K562 (cell line): ENCODE data around the gene MPDZ. TPM values are rescaled to one million over a fixed set of nuclear protein-coding genes. Genes with fewer than 3 reads are reported as not detected.

ENCODE experiments used
- JUN ChIP-seq, 2 experiments: sonication (generic) in 1 of 2; formaldehyde crosslinking in 1 of 2; IDR thresholded peaks; 2 replicates each; pipeline versions ENCODE4 v1.6.1 to v1.8.0; 2012 to 2022; ENCODE audit warnings: borderline replicate concordance in 2 of 2, mild to moderate bottlenecking in 2 of 2, improper control_type of control experiment in 1 of 2, low read depth in 1 of 2, low read length in 1 of 2, missing genetic modification reagents in 1 of 2
- MIER1 ChIP-seq: fragments of 450-650 bp; IDR thresholded peaks from 2 replicates; pipeline ENCODE4 v1.6.1; 2016; ENCODE audit warnings: antibody characterized with exemption, mild to moderate bottlenecking, low read depth
- MTA1 ChIP-seq: fragments of 450-650 bp; IDR thresholded peaks from 2 replicates; pipeline ENCODE4 v1.6.1; 2017; ENCODE audit warnings: borderline replicate concordance
- NCOA2 ChIP-seq, 2 experiments: fragments of 450-650 bp; IDR thresholded peaks; 2 replicates each; pipeline ENCODE4 v1.6.1; 2018; ENCODE audit warnings: mild to moderate bottlenecking in 2 of 2, moderate library complexity in 1 of 2; ENCODE audit not compliant: partially characterized antibody in 2 of 2
- NFE2L1 ChIP-seq: fragments of 450-650 bp; IDR thresholded peaks from 2 replicates; pipeline ENCODE4 v1.6.1; 2016; ENCODE audit warnings: missing genetic modification characterization, low read depth, mild to moderate bottlenecking, missing compliant biosample characterization, moderate library complexity, borderline replicate concordance
- NFRKB ChIP-seq: fragments of 450-650 bp; IDR thresholded peaks from 2 replicates; pipeline ENCODE4 v1.6.1; 2016; ENCODE audit warnings: low read depth
- NR2C2 ChIP-seq, 2 experiments: fragments of 200-800 bp in 1 of 2; sonication (Bioruptor generic) in 1 of 2; sonication (generic) in 1 of 2; formaldehyde crosslinking in 1 of 2; IDR thresholded peaks; 2 replicates each; pipeline versions ENCODE4 v1.6.1 to v1.8.0; 2016 to 2022; ENCODE audit warnings: mild to moderate bottlenecking in 1 of 2, missing compliant biosample characterization in 1 of 2, missing genetic modification characterization in 1 of 2, missing genetic modification reagents in 1 of 2
- POLR2G ChIP-seq: fragments of 200-400 bp; formaldehyde crosslinking; IDR thresholded peaks from 2 replicates; pipeline ENCODE4 v1.6.1; 2017; ENCODE audit warnings: low read depth, mild to moderate bottlenecking, antibody characterized with exemption, low read length, moderate library complexity
- SIRT6 ChIP-seq: IDR thresholded peaks from one replicate; pipeline ENCODE4 v1.6.1; 2012; ENCODE audit warnings: low read depth, mild to moderate bottlenecking, control low read depth, inconsistent platforms, low read length, moderate library complexity
- SRF ChIP-seq, 2 experiments: fragments of 250-450, 450-650 bp in 1 of 2; sonication (Bioruptor Pico) in 1 of 2; sonication (generic) in 1 of 2; formaldehyde crosslinking; IDR thresholded peaks; 2 replicates each; pipeline versions ENCODE4 v1.5.0 to v1.5.1; 2020 to 2022; ENCODE audit warnings: mild to moderate bottlenecking in 1 of 2, missing genetic modification reagents in 1 of 2
- SRSF9 ChIP-seq: fragments of 200-400 bp; formaldehyde crosslinking; IDR thresholded peaks from 2 replicates; pipeline ENCODE4 v1.6.1; 2017; ENCODE audit warnings: low read depth, low read length, borderline replicate concordance
- ZBTB34 ChIP-seq: fragments of 250-450 bp; sonication (Bioruptor Pico); IDR thresholded peaks from 2 replicates; pipeline ENCODE4 v1.8.0; 2021; ENCODE audit warnings: mild to moderate bottlenecking, moderate library complexity
- ZHX1 ChIP-seq: fragments of 150-350 bp; conservative IDR thresholded peaks from 2 replicates; pipeline ENCODE4 v1.6.1; 2014; ENCODE audit warnings: low read length
- ZNF274 ChIP-seq: IDR thresholded peaks from 2 replicates; pipeline ENCODE4 v1.6.1; 2011; ENCODE audit warnings: low read depth, mild to moderate bottlenecking, low read length, moderate library complexity, borderline replicate concordance
- polyA plus RNA-seq, 8 experiments: library from polyadenylated mRNA; depleted of rRNA in 4 of 8; stranded (reverse) in 5 of 8; unstranded in 3 of 8; fragments of >200 nt; fragmentation: Nextera tagmentation in 2 of 8; fragmentation: Illumina TruSeq in 1 of 8; extraction: Ambion mirVana in 2 of 8; extraction: Trizol in 1 of 8; gene quantifications; 2 replicates each; pipeline versions ENCODE4 v1.2.1 to v1.2.3, GENCODE V29; 2011 to 2014; ENCODE audit warnings: inconsistent platforms in 1 of 8, missing spikeins in 1 of 8
- total RNA-seq, 7 experiments: library from RNA; depleted of rRNA in 6 of 7; stranded (reverse); fragments of >200 nt in 6 of 7; fragmentation: Illumina TruSeq in 2 of 7; extraction: Trizol in 2 of 7; gene quantifications; 2 replicates each; pipeline versions ENCODE4 v1.2.1 to v1.2.3, GENCODE V29; 2011 to 2021; ENCODE audit warnings: low replicate concordance in 1 of 7
- TF ChIP-seq, protein P1 (sequence below): fragments of 450-650 bp; formaldehyde crosslinking; IDR thresholded peaks from 2 replicates; pipeline ENCODE4 v1.4.0; 2020; ENCODE audit warnings: mild to moderate bottlenecking, moderate library complexity
- TF ChIP-seq, protein P2 (sequence below): fragments of 450-650 bp; IDR thresholded peaks from 2 replicates; pipeline ENCODE4 v1.6.1; 2016; ENCODE audit warnings: missing biosample characterization, missing genetic modification characterization

Gene MPDZ
- total and polyA plus RNA-seq, 9 of the 15 experiments (the other 6 are each of a cell fraction or from before 2014, with no cell fraction given), result 3.9 to 13.2 (median 5.7) TPM

- TF ChIP-seq ZHX1, result no peak
- TF ChIP-seq SRF (CRISPR knock-in tag; IDR thresholded peaks at IDR 0.05), result no peak
- TF ChIP-seq MTA1, result peak; percentile 49; the same call in 1 of the 2 replicates
- no peak for TF ChIP-seq NFE2L1 (tag)
- no peak for TF ChIP-seq SIRT6
- no peak for TF ChIP-seq NFRKB
- TF ChIP-seq, protein P1, sequence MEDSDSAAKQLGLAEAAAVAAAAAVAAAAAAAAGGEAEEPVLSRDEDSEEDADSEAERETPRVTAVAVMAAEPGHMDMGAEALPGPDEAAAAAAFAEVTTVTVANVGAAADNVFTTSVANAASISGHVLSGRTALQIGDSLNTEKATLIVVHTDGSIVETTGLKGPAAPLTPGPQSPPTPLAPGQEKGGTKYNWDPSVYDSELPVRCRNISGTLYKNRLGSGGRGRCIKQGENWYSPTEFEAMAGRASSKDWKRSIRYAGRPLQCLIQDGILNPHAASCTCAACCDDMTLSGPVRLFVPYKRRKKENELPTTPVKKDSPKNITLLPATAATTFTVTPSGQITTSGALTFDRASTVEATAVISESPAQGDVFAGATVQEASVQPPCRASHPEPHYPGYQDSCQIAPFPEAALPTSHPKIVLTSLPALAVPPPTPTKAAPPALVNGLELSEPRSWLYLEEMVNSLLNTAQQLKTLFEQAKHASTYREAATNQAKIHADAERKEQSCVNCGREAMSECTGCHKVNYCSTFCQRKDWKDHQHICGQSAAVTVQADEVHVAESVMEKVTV (CRISPR knock-in tag), result no peak
- no peak for TF ChIP-seq SRSF9
- TF ChIP-seq NR2C2 (CRISPR knock-in tag; IDR thresholded peaks at IDR 0.05), result no peak
- TF ChIP-seq NR2C2 (tag; IDR thresholded peaks at IDR 0.05), result no peak
- no peak for TF ChIP-seq POLR2G
- no peak for TF ChIP-seq NCOA2 (IDR thresholded peaks at IDR 0.05; ENCODE audit: partially characterized antibody in 2 of 2)
- TF ChIP-seq ZBTB34, result no peak
- TF ChIP-seq, protein P2, sequence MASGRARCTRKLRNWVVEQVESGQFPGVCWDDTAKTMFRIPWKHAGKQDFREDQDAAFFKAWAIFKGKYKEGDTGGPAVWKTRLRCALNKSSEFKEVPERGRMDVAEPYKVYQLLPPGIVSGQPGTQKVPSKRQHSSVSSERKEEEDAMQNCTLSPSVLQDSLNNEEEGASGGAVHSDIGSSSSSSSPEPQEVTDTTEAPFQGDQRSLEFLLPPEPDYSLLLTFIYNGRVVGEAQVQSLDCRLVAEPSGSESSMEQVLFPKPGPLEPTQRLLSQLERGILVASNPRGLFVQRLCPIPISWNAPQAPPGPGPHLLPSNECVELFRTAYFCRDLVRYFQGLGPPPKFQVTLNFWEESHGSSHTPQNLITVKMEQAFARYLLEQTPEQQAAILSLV, result no peak
- no peak for TF ChIP-seq MIER1
- TF ChIP-seq ZNF274, result no peak
- peak; percentile 73; the same call in 1 of the 2 replicates for TF ChIP-seq JUN (IDR thresholded peaks at IDR 0.05; ENCODE audit: borderline replicate concordance, low read depth, low read length)
- no peak for TF ChIP-seq JUN (CRISPR knock-in tag; IDR thresholded peaks at IDR 0.05; ENCODE audit: borderline replicate concordance)
These were observed 11.0 kb downstream of the MPDZ start (continued) for GRCh38 chr9:13268469-13268868.
